Dermis blood vessel endothelial cell (primary cell): ENCODE measurements around the gene ZBTB16. TPM values are rescaled to one million over a fixed set of nuclear protein-coding genes. Genes with fewer than 3 reads are reported as not detected.

ENCODE experiments used
- DNase-seq: peaks from one replicate; pipeline ENCODE4 v3.0.0; 2010
- total RNA-seq: library from RNA; depleted of rRNA; stranded (reverse); fragments of >200 nt; gene quantifications from 2 replicates; pipeline ENCODE4 v1.2.3, GENCODE V29; 2014

ZBTB16 gene
- total RNA-seq, 1 donor from 2014 or later, result 34.7 TPM

DNA sequence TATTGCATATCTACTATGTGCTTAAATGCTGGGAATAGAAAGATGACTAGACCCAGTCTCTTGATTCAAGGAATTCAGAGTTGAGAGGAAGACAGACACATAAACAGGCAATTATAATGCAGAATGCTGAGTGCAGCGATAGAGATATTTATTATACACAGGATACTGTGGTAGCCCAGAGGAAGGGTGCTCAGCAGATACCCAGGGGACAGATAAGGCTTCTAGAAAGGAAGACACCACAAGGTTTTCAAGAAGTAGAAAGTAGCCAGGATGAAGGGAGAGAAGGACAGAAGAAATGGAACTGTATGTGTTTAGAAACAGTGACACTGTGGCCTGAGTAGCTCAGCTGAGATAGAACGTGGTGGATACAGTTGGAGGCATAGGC lies 157.3 kb downstream of the ZBTB16 start:
- DNase-seq, result no peak

DNA sequence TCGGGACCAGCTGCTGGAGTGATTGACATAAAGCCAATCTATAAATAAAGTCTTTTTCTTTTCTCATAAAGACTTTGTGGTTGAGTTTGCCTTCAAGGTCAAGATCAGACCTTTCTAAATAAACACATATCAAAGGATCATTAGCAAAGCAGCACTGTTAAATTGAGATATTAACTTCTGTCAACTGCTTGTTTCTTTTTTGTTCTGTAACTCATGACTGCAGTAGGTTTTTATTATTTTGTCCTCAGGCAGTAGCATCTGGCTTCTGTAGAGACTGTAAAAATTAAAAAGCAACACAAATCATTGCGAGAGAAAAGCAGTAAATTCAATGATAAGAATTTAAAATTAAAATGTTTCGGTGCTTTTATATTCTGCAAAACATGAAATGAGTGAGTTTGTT lies 159.0 kb downstream of the ZBTB16 start:
- no peak for DNase-seq

GRCh38 chr11:114219559-114220349 lies 160.2 kb downstream of the ZBTB16 start:
- peak; percentile 91 for DNase-seq

GRCh38 chr11:114221037-114221436 lies 161.5 kb downstream of the ZBTB16 start:
- DNase-seq, result no peak

DNA sequence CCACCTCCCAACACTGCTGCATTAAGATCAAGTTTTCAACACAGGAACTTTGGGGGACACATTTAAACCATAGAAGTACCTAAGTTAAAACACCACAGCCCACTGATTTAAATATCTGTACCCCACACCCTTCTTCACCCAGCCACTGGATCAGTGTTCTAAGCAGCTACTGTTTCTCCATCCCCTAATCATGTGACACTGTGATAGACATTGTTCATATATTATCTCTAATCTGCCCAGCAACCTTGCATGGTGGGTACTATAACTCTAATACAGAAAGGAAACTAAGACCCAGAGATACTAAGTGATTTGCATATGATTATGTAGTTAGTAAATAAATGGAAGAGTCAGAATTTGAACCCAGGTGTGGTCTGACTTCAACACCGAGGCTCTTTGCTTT lies 166.2 kb downstream of the ZBTB16 start:
- no peak for DNase-seq

DNA sequence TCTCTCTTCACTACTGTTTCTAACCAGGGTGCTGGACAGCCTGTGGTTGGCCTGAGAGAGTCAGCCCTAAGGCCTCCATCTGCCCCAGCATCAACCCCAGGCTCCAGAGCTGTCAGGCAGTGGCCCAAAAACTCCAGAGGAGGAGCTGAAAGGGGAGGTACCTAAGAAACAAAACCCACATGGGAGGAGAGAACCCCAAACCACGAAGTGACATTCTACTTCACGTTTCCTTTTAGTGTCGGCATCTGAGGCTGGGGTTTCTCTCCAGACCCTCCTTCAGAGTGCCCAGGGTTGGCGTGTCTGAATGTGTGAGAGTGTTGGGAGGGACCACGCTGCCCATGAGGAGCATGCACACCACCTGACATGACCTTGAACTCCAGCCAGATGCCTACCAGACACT lies 166.8 kb downstream of the ZBTB16 start:
- DNase-seq, result no peak

DNA sequence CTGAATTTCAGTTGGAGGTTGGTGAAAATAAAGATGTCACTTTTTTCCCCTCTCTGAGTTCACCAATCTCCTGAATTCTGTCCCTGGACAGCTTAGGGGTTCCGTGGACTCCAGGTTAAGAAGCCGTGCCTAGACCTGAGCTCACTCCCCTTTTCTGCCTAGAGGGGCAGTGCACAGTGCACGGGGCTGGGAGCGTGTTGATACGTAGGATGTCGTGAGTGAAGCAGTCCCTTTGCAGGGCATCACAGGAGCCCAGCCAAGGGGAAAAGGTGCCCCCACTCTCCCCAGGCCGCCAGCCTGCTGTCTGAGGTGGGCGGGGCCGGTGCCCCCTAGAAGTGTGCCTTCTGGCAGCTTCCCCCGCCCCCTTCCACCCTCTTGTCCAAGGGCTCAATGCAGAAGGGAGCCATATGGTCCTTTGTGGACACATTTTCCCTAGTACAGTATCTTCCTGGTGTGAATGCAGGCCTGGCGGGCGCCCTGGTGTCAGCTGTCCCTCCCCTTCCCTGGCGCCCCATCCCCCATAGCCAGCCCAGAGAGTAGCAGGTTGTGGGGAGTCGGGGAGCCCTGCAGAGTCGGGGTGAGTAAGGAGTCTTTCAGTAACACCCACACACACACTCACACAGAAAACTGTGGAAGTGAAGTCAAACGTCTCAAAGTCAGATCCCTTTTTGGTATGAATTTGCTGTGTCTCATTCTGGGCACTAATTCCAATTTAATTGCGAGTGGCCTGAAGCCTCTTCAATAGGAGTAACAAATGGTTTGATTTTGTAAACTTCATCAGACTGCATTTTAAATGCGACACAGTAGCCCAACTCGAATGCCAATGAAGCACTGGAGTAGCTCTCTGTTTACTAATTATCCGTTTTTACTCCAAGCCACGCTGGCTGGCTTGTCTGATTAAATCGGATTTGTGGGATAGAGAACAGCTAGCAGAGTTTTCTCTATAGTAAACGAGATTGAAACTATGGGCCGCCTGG lies 169.2 kb downstream of the ZBTB16 start:
- no peak for DNase-seq

DNA sequence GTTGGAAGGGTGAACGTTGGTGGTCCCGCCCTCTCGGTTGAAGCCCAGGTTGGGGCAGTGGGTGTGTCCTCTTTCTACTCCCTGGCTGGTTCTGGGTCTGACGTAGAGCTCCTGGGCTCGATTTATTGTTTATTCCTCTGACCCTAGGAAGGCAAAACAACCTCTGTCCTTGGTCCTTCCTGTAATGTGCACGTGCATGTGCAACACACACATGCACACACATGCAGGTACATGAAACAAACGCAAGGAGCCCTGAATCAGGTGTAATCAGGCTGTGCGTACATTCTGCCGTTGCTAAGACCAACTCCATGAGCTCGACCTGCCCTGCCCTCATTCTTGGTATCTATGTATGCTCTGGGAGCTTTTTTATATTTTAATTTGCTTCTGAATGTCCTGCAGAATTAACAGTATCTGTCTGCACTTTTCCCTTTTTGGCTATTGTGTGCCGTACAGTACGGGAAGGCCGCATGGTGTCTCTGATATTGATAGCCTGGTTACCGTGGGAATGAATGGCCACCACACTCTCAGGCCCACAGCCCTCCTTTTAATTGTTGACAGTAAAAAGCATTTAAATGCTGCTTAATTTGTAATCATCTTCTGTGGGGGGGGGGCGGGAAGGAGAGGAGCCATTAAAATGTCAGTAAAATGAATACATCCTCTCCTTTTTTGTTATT lies 170.7 kb downstream of the ZBTB16 start:
- DNase-seq, result no peak

DNA sequence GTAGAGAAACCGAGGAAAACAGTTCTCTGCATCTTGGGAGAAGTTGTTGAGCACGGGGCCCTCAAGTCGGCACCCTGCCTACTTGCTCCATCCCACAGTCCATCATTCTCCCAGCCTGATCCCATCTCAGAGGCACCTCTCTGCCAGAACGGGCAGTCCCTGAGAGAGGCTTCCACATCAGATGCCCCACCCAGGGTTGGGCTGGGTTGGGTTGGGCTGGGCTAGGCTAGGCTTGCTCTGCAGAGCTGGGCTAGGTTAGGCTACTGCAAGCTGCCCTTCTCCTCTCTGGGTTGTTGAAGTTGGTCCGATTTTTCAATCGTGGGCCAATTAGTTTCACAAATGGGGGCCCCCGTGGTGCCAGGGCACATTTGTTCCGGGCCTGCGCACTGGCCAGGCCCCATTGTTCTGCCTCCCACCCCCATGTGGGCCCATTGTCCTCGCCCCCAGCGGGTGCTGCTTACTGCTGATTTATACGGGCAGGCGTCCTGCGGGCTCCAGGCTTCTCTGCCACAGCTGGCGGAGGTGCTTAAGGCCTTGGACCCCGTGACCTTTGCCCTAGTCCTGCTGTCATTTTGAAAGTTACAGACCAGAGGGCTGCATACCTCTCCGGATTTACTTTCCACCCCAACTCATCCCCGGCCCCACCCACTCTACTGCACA lies 173.0 kb downstream of the ZBTB16 start:
- no peak for DNase-seq

GRCh38 chr11:114233755-114234154 lies 174.2 kb downstream of the ZBTB16 start:
- no peak for DNase-seq

DNA sequence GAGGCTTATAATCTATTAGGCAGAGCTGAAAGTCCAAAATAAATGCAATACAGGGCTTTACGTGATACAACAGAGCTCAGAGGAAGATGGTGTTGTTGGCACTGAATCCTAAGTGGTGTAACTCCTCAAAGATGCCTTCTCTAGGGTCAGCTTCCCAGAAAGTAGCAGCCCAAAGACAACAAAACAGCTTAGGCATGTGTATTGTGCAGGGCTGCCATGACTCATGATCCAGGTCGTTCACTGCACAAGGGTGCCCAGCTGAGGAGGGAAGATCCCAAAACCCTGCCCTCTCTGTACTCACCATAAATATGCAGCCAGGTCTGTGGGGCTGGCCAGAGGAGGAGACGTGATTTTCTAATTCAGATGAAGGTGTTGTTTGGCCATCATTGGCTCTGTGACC lies 177.3 kb downstream of the ZBTB16 start:
- DNase-seq, result no peak

DNA sequence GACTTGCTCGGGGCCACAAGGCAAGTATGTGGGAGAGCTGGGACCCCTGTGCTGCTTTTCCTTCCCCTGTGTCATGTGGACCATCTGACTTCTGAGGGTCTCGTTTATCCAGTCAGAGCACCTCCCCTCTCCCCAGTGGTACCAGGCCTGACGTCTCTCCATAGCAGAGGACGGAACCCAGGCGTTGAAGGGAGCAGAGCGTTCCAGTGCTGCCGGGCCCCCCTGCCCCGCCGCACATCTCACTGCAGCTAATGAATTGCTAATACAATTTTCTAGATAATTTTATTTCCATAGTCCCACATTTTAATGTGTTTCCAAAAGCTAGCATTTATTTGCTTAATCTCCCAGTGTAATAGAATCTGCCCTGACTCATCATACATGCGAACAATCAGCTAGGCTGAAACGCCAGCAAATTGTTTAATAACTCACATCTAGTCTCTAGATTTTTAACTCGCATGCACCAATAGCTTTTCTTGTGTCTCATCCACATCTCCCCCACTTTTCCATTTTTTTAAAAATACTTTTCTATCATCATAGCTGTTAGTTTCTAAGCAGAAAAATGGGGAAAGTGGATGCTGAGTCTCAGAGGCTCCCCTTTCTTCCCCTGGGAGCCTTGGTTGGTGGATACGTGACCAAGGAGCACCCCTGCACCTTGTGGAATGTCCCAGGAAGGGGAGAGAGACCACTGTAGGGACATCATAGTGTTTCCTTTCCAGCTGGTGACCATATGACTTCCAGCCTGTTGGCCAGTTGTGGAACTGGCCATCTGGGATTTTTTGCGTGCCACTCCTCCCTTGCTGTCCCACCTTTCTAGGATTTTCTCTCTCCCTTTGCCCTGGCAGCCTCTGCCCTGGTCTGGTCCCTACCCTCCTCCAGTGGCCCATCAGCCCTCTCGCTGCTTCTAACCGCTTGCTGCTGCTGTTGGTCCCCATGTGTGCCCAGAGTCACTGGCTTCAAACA lies 178.1 kb downstream of the ZBTB16 start:
- DNase-seq, result no peak

DNA sequence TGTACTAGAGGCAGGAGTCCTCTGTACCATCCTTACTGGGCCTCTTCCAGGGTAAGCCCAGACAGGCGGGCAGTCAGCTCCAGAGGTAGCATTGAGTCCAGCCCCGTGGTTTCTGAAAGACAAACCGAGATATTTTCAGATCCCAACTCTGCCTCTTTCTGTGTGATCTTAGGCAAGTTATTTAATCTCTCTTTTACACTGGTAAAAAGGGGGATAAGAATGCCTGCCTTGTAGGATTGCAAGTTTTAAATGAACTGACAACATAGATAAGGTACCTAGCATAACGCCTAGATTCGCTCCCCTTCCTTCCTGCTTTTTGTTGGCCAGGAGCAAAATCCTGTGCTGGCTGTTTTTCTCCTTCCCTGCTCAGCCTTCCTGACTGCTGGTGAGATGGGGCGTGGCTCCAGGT lies 180.2 kb downstream of the ZBTB16 start:
- DNase-seq, result no peak

DNA sequence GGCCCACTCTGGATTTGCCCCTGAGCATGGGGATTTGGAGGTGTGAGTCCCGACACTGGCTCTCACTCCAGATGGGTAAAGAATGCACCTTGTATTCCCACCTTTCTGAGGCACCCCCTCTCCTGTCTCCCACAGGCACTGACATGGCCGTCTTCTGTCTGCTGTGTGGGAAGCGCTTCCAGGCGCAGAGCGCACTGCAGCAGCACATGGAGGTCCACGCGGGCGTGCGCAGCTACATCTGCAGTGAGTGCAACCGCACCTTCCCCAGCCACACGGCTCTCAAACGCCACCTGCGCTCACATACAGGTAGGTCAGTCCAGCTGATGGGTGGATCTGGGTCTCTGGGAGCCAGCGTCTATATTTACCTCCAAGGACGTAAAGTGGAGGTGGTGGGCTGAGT lies 182.5 kb downstream of the ZBTB16 start:
- no peak for DNase-seq

DNA sequence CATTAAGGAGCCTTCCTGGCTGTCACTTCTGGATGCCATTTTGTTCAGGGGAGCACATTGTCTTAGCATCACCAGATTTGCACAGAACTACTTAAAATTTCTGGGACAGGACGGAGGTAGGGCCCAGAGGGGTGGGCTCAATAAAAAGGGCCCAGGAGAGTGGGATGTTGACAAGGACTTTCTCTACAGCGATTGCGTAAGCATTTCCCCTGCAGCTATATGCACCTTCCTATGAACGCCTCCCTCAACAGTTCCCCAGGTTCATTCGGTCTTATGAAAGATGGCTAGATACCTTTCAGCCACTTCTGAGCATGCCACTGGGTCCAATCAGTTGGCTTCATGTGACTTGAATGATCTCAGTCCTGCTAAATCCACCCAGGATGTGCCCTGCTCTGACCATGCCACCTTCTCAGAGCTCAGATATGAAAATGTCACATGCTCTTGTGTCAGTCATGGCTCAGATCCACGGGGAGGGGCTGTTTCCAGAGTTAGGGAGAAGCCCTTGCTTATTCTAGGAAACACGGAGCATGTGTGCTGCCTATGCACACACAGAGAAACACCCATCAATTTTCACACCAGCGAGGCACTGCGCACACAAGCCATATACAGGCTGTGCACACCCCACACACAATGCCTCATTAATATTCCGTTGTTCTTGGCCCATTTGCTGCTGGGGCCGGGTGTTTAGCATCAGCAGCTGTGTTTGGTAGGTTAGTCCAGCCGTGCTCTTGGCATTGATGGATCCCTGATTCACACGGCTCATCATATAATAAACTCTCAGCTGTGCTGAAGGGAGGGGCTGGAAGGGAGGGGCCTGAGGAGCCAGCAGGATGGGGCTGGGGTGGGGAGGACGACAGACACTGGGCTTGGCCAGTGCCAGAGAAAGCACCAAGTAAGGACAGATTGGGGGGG lies 184.2 kb downstream of the ZBTB16 start:
- DNase-seq, result no peak

DNA sequence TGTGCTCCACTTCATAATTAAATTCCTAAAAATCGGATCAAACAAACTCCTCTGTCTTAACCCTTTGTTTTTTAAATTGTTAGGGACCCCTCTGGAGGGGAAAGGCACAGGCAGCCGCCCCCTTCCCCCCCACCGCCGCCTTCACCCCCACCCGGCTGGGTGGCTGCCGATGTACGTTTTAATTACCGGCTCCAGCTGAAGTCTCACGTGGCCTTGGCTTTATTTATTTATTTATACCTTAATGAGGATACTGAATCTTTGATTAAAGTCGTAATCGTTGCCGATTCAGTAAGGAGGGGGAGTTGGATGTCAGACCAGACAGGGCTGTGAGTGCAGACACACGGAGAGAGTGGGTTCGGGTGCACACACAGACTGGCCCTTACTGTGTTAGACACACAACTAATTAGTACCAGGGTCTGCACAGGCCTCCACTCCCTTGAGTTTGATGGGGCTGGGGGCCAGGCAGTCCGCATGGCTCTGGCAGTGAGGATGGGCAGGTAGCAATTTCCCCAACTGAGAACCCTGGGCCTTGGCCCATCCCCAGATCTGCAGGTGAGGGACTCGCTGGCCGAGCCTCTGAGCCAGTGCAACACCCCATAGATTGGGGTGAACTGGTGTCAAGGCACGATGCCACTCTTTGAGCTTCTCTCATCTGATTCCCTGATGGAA lies 185.3 kb downstream of the ZBTB16 start:
- DNase-seq, result no peak

DNA sequence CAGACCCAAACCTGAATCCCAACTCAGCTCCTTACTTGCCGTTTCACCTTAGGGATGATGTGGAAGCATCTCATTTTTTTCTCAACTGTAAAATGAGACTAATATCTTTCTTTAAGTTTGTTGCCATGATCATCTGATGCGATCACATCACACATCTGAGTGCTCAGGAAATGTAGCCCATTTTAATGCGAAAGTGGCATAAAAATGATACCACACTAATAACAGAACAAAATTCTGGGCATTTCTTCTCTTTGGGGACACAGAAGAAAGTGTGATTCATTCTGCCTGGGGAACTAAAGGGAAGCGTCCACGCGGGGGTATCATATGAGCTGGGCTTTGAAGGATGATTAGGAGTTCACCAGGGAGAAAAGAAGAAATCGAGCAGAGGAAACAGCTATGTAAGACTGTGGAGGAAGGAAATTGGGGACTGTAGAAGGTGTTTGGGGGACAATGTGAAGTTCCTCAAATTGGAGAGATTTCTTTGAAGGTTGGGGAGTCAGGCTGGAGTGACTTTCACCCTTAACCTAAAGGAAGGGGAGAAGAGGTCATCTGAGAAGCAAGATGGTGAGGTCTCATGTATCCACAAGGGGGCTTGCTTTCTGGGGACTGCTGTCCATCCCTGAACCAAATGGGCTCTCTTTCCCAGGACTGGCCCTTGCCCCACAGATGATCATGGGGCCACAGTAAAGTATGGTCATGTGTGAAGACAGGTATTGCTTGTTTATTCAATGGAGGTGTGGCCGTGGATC lies 187.0 kb downstream of the ZBTB16 start:
- DNase-seq, result no peak

- DNase-seq, result no peak
Measured at GRCh38 chr11:114247070-114247789, 187.7 kb downstream of the ZBTB16 start.
